ENCODE data around the gene ARID1B. TPM values are rescaled to one million over a fixed set of nuclear protein-coding genes. Genes with fewer than 3 reads are reported as not detected.

Gene ARID1B
- total RNA-seq, 1 donor from 2014 or later, result 75.4 TPM

DNA sequence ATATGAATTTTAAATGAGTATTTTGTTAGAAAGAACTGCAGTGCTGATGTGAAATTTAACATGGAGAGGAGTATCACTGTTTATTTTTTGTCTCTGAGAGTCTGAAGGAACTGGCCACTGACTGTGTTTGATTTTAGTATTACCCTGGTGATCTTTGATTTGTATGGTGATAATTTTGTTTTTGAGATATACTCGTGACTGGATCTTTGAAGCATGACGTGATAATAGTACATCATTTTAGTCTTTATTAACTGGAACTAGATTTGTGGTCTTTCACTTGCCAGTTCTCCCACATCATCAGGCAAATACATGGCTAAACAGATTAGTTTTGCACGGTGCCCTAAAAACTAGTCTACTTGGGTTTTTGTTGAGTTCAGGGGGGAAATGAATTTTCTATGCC lies 55.5 kb downstream of the ARID1B start:
- Histone ChIP-seq H3K27ac (ENCODE audit: low read depth, low read length) (peak overlapping the region; percentile 22), H3K9ac (ENCODE audit: low read length) (no peak overlapping the region), H4K20me1 (ENCODE audit: insufficient read depth, low read length) (peaks cover 48% of the 10 kb centered on the region), H3K4me2 (ENCODE audit: low read length) (peak overlapping the region; percentile 20), H3K9me3 (ENCODE audit: insufficient read depth, low read depth, low read length) (no peaks in the 10 kb centered on the region), H3K36me3 (ENCODE audit: insufficient read depth, low read length) (peaks cover 8% of the 10 kb centered on the region), H3K27me3 (ENCODE audit: insufficient read depth, low read length) (no peaks in the 10 kb centered on the region), H2AFZ (ENCODE audit: low read depth, low read length) (no peak overlapping the region), H3K4me3 (ENCODE audit: insufficient read depth, low read depth, low read length) (no peak overlapping the region), H3K79me2 (ENCODE audit: insufficient read depth, low read length) (peaks cover 97% of the 10 kb centered on the region), H3K4me1 (ENCODE audit: insufficient read depth, low read length) (peaks cover 17% of the 10 kb centered on the region)
- Mint-ChIP-seq H3K4me3 (ENCODE audit: unreplicated experiment) (no peak overlapping the region), H3K9me3 (ENCODE audit: unreplicated experiment) (no peaks in the 10 kb centered on the region), H3K4me1 (ENCODE audit: low read depth, unreplicated experiment) (peaks cover 36% of the 10 kb centered on the region), H3K27me3 (ENCODE audit: low read depth, unreplicated experiment) (no peaks in the 10 kb centered on the region), H3K36me3 (ENCODE audit: low read depth, unreplicated experiment) (no peaks in the 10 kb centered on the region), H3K27ac (ENCODE audit: unreplicated experiment) (no peak overlapping the region)
- no peak for TF ChIP-seq EZH2 (IDR thresholded peaks at IDR 0.05; ENCODE audit: insufficient read depth, low read length)
- TF ChIP-seq, protein P1, sequence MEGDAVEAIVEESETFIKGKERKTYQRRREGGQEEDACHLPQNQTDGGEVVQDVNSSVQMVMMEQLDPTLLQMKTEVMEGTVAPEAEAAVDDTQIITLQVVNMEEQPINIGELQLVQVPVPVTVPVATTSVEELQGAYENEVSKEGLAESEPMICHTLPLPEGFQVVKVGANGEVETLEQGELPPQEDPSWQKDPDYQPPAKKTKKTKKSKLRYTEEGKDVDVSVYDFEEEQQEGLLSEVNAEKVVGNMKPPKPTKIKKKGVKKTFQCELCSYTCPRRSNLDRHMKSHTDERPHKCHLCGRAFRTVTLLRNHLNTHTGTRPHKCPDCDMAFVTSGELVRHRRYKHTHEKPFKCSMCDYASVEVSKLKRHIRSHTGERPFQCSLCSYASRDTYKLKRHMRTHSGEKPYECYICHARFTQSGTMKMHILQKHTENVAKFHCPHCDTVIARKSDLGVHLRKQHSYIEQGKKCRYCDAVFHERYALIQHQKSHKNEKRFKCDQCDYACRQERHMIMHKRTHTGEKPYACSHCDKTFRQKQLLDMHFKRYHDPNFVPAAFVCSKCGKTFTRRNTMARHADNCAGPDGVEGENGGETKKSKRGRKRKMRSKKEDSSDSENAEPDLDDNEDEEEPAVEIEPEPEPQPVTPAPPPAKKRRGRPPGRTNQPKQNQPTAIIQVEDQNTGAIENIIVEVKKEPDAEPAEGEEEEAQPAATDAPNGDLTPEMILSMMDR (IDR thresholded peaks at IDR 0.05; ENCODE audit: insufficient read depth, low read depth, low read length), result no peak
- FAIRE-seq (no peak), DNase-seq (ENCODE audit: low read depth) (no peak)

DNA sequence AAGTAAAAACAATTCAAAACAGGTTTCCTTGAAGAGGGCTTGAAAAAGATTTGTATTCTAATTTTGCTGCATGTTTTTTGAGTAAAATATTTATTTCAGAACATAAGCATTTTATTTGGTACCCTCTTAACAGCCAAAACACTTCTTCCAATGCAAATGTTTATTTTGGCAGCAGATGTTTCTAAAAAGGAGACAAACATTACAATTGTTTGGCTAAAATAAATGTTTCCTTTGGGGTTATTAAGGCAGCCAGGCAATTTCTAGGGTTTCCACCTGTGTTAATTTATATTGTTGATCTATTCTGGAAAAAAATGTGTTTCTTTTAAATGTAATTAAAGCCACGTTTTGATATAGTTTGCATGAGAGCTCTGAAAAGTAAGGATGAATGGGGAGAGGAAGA lies 56.6 kb downstream of the ARID1B start:
- Mint-ChIP-seq H3K4me3 (ENCODE audit: unreplicated experiment) (no peak overlapping the region), H3K9me3 (ENCODE audit: unreplicated experiment) (no peaks in the 10 kb centered on the region), H3K4me1 (ENCODE audit: low read depth, unreplicated experiment) (peaks cover 27% of the 10 kb centered on the region), H3K27me3 (ENCODE audit: low read depth, unreplicated experiment) (no peaks in the 10 kb centered on the region), H3K36me3 (ENCODE audit: low read depth, unreplicated experiment) (no peaks in the 10 kb centered on the region), H3K27ac (ENCODE audit: unreplicated experiment) (no peak overlapping the region)
- DNase-seq (ENCODE audit: low read depth), result no peak
- TF ChIP-seq EZH2 (IDR thresholded peaks at IDR 0.05; ENCODE audit: insufficient read depth, low read length), result no peak
- TF ChIP-seq, protein P1 (IDR thresholded peaks at IDR 0.05; ENCODE audit: insufficient read depth, low read depth, low read length), result no peak
- Histone ChIP-seq H3K36me3 (ENCODE audit: insufficient read depth, low read length) (peaks cover 8% of the 10 kb centered on the region), H3K27me3 (ENCODE audit: insufficient read depth, low read length) (no peaks in the 10 kb centered on the region), H3K79me2 (ENCODE audit: insufficient read depth, low read length) (peaks cover 95% of the 10 kb centered on the region), H3K9ac (ENCODE audit: low read length) (no peak overlapping the region), H3K9me3 (ENCODE audit: insufficient read depth, low read depth, low read length) (no peaks in the 10 kb centered on the region), H2AFZ (ENCODE audit: low read depth, low read length) (no peak overlapping the region), H3K27ac (ENCODE audit: low read depth, low read length) (no peak overlapping the region), H3K4me2 (ENCODE audit: low read length) (no peak overlapping the region), H4K20me1 (ENCODE audit: insufficient read depth, low read length) (peaks cover 45% of the 10 kb centered on the region), H3K4me3 (ENCODE audit: insufficient read depth, low read depth, low read length) (no peak overlapping the region), H3K4me1 (ENCODE audit: insufficient read depth, low read length) (peaks cover 6% of the 10 kb centered on the region)
- FAIRE-seq, result no peak

DNA sequence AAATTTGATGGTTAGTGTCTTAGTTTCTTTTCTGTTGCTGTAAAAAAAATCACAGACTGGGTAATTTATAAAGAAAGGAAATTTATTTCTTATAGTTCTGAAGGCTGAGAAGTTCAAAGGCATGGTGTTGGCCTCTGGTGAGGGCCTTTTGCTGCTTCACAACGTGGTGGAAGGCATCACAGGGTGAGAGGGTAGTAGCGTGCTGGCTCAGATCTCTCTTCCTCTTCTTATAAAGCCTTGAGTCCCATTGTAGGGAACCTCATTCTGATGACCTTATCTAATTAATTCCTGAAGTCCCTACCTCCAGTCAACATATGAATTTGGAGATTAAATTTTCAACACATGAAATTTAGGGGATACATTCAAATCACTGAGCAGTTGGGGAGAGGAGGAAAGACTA lies 62.0 kb downstream of the ARID1B start:
- H3K36me3 Mint-ChIP-seq (ENCODE audit: low read depth, unreplicated experiment), result peaks cover 2% of the 10 kb centered on the region
- no peak overlapping the region for H3K4me3 Mint-ChIP-seq (ENCODE audit: unreplicated experiment)
- peaks cover 97% of the 10 kb centered on the region for H3K79me2 ChIP-seq (ENCODE audit: insufficient read depth, low read length)
- H3K4me1 Mint-ChIP-seq (ENCODE audit: low read depth, unreplicated experiment), result peaks cover 30% of the 10 kb centered on the region
- H3K27ac ChIP-seq (ENCODE audit: low read depth, low read length), result peak overlapping the region; percentile 18
- H3K27me3 ChIP-seq (ENCODE audit: insufficient read depth, low read length), result no peaks in the 10 kb centered on the region
- no peaks in the 10 kb centered on the region for H3K9me3 ChIP-seq (ENCODE audit: insufficient read depth, low read depth, low read length)
- FAIRE-seq (no peak), DNase-seq (ENCODE audit: low read depth) (no peak)
- H3K4me2 ChIP-seq (ENCODE audit: low read length), result peak overlapping the region; percentile 71
- no peak for TF ChIP-seq EZH2 (IDR thresholded peaks at IDR 0.05; ENCODE audit: insufficient read depth, low read length)
- TF ChIP-seq, protein P1 (IDR thresholded peaks at IDR 0.05; ENCODE audit: insufficient read depth, low read depth, low read length), result no peak
- H3K27me3 Mint-ChIP-seq (ENCODE audit: low read depth, unreplicated experiment), result no peaks in the 10 kb centered on the region
- peak overlapping the region; percentile 9 for H3K27ac Mint-ChIP-seq (ENCODE audit: unreplicated experiment)
- no peaks in the 10 kb centered on the region for H3K9me3 Mint-ChIP-seq (ENCODE audit: unreplicated experiment)
- H4K20me1 ChIP-seq (ENCODE audit: insufficient read depth, low read length), result peaks cover 68% of the 10 kb centered on the region
- no peaks in the 10 kb centered on the region for H3K36me3 ChIP-seq (ENCODE audit: insufficient read depth, low read length)
- no peak overlapping the region for H2AFZ ChIP-seq (ENCODE audit: low read depth, low read length)
- H3K9ac ChIP-seq (ENCODE audit: low read length), result no peak overlapping the region
- no peak overlapping the region for H3K4me3 ChIP-seq (ENCODE audit: insufficient read depth, low read depth, low read length)
- H3K4me1 ChIP-seq (ENCODE audit: insufficient read depth, low read length), result peaks cover 17% of the 10 kb centered on the region

All from astrocyte (in vitro differentiated cells and primary cell).